Measurements from ENCODE around the gene ATP11C. TPM values are rescaled to one million over a fixed set of nuclear protein-coding genes. Genes with fewer than 3 reads are reported as not detected.
A peak's percentile ranks its signal among the peaks of the same experiment; 100 is the strongest.

Gene ATP11C
- polyA plus RNA-seq, 2 of the 4 experiments (the other 2 are of a cell fraction) = 16.4 to 34.3 TPM

DNA sequence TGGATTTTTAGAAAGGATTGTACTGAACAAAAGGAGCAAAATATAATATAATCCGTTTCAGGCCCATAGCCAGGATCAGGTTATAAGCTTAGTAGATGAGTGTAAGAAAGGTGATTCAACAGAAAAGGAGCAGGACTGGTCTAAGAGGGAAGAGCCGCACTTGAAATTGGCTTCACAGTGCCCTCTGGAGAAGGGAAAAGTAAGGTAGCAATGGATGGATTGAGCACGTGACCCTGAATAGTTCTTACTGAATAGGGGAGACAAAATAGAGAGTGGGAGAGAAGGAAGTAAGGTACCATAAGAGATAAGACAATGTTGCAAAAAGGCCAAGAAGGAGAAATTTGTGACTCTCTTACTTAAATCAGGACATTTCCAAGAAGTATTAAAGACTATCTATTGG, 16.9 kb upstream of the ATP11C start:
- ChIA-PET CTCF (no interaction called here), POLR2A (no interaction called here)
- Histone ChIP-seq H3K27ac (no peak overlapping the region), H3K4me1 (no peaks in the 10 kb centered on the region), H3K4me2 (no peak overlapping the region), H3K4me3 (no peak overlapping the region), H3K9me3 (no peaks in the 10 kb centered on the region)
- FAIRE-seq = no peak
- peak in 1 of 2 experiments; percentile 52; a peak in 2 of 6 replicates for ATAC-seq
- DNase-seq (ENCODE audit: low read depth in 1 of 2, low spot score in 1 of 2) = peak in 1 of 2 experiments; percentile 9
- 28% methylated on average over 3 of the region's 3 CpGs for WGBS (ENCODE audit: missing lambda C conversion rate)
- TF ChIP-seq CEBPB (IDR thresholded peaks at IDR 0.05) (no peak), SREBF2 (IDR thresholded peaks at IDR 0.05) (no peak)

DNA sequence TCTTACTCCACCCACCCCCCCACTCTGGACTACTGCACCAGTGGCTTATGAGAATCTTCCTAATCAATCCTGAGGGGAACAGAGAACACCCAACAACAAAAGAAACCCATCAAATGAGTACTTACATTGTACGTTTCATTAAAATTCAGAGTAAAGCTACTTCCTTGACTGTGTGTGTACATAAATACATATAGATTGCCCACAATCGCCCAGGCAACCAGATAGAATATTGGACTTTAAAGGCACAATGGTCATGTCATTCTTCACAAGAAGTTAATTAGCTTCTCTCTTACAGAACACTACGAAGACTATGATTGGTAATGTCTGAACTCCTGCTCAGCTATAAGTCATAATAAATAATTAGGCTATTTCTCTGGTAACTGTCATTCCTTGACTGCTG, 12.2 kb upstream of the ATP11C start:
- WGBS (ENCODE audit: missing lambda C conversion rate) = 10% methylated on average over 3 of the region's 3 CpGs
- Histone ChIP-seq H3K4me2 (no peak overlapping the region), H3K27ac (no peak overlapping the region), H3K4me1 (no peaks in the 10 kb centered on the region), H3K4me3 (no peak overlapping the region), H3K9me3 (no peaks in the 10 kb centered on the region)
- ATAC-seq = no peak
- no peak for FAIRE-seq
- ChIA-PET CTCF (no interaction called here), POLR2A (interaction anchor here (0.7 kb wide), 1 partner anchor 12 kb away, joined by 3 read pairs; no protein-coding TSS in a partner anchor)
- DNase-seq (ENCODE audit: low read depth in 1 of 2, low spot score in 1 of 2) = no peak
- TF ChIP-seq RAD21 (conservative IDR thresholded peaks at IDR 0.05 in 1 of 2, IDR thresholded peaks at IDR 0.05 in 1 of 2) (no peak), CBX2 (IDR thresholded peaks at IDR 0.05; ENCODE audit: borderline replicate concordance, low read depth) (no peak), NFE2L2 (conservative IDR thresholded peaks at IDR 0.05; ENCODE audit: low read length) (no peak)
- TF ChIP-seq, protein P1, sequence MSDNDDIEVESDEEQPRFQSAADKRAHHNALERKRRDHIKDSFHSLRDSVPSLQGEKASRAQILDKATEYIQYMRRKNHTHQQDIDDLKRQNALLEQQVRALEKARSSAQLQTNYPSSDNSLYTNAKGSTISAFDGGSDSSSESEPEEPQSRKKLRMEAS (IDR thresholded peaks at IDR 0.05) = no peak

DNA sequence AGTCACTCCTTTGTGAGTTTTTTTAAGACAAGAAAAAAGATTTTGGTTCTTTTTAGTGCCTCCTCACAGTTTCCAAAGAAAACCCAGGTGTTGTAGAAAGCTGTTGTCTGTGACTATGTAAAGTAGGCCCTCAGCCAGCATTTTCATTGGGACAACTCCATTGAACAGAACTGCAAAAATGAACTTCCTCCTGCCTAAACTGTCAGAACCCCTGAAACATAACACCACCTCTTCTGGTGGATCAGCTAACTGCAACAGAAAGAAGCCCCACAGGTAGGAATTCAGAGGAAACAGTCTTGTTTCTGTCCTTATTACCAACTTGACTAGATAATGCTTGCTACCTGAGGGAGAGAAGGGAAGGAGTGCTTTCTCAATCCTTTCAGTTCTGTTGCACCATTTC, 3.4 kb upstream of the ATP11C start:
- TF ChIP-seq EHF (CRISPR knock-in tag; IDR thresholded peaks at IDR 0.05) (no peak), GATA3 (IDR thresholded peaks at IDR 0.05; ENCODE audit: borderline replicate concordance) (no peak), RCOR1 (IDR thresholded peaks at IDR 0.05; ENCODE audit: low read depth, low read length) (no peak), KDM5A (IDR thresholded peaks at IDR 0.05) (no peak), TP53 (CRISPR knock-in tag; IDR thresholded peaks at IDR 0.05) (no peak), CEBPB (IDR thresholded peaks at IDR 0.05) (no peak), HOXB13 (CRISPR knock-in tag; IDR thresholded peaks at IDR 0.05; ENCODE audit: low read depth) (no peak), ZNF302 (CRISPR knock-in tag; IDR thresholded peaks at IDR 0.05) (no peak), RARB (CRISPR knock-in tag; IDR thresholded peaks at IDR 0.05) (no peak), RFX5 (IDR thresholded peaks at IDR 0.05) (no peak), CBX2 (IDR thresholded peaks at IDR 0.05; ENCODE audit: borderline replicate concordance, low read depth) (no peak)
- TF ChIP-seq, protein P2, sequence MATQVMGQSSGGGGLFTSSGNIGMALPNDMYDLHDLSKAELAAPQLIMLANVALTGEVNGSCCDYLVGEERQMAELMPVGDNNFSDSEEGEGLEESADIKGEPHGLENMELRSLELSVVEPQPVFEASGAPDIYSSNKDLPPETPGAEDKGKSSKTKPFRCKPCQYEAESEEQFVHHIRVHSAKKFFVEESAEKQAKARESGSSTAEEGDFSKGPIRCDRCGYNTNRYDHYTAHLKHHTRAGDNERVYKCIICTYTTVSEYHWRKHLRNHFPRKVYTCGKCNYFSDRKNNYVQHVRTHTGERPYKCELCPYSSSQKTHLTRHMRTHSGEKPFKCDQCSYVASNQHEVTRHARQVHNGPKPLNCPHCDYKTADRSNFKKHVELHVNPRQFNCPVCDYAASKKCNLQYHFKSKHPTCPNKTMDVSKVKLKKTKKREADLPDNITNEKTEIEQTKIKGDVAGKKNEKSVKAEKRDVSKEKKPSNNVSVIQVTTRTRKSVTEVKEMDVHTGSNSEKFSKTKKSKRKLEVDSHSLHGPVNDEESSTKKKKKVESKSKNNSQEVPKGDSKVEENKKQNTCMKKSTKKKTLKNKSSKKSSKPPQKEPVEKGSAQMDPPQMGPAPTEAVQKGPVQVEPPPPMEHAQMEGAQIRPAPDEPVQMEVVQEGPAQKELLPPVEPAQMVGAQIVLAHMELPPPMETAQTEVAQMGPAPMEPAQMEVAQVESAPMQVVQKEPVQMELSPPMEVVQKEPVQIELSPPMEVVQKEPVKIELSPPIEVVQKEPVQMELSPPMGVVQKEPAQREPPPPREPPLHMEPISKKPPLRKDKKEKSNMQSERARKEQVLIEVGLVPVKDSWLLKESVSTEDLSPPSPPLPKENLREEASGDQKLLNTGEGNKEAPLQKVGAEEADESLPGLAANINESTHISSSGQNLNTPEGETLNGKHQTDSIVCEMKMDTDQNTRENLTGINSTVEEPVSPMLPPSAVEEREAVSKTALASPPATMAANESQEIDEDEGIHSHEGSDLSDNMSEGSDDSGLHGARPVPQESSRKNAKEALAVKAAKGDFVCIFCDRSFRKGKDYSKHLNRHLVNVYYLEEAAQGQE (IDR thresholded peaks at IDR 0.05) = no peak
- H3K9me3 ChIP-seq = no peaks in the 10 kb centered on the region

DNA sequence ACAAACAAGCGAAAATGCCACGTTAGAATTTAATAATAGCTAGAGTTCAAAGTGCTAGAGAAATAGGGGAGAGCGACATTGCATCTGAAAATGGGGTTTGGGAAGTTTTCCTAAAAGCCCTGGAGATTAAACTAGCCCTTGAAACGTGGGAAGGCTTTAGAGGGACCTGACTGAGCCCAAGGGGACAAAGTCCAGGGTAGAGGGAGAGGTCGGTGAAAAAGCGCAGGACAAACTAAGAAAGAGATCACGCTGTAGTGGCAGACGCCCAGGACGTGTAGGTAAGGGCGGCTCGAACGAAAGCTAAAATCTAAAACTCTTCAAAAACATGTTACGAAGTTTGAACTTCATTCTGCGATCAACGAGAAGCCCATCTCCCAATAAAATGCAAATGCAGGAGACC, 1.1 kb upstream of the ATP11C start:
- TF ChIP-seq POLR2A (IDR thresholded peaks at IDR 0.05; ENCODE audit: low read length) = no peak
- TF ChIP-seq GATA3 (IDR thresholded peaks at IDR 0.05; ENCODE audit: borderline replicate concordance) = no peak
- TF ChIP-seq JUN (IDR thresholded peaks at IDR 0.05) = no peak
- no peak for TF ChIP-seq POLR2AphosphoS2 (conservative IDR thresholded peaks at IDR 0.05; ENCODE audit: low read length)
- TF ChIP-seq ZNF302 (CRISPR knock-in tag; IDR thresholded peaks at IDR 0.05) = no peak
- no peak for TF ChIP-seq ZFP36 (IDR thresholded peaks at IDR 0.05; ENCODE audit: borderline replicate concordance, partially characterized antibody)
- TF ChIP-seq, protein P3, sequence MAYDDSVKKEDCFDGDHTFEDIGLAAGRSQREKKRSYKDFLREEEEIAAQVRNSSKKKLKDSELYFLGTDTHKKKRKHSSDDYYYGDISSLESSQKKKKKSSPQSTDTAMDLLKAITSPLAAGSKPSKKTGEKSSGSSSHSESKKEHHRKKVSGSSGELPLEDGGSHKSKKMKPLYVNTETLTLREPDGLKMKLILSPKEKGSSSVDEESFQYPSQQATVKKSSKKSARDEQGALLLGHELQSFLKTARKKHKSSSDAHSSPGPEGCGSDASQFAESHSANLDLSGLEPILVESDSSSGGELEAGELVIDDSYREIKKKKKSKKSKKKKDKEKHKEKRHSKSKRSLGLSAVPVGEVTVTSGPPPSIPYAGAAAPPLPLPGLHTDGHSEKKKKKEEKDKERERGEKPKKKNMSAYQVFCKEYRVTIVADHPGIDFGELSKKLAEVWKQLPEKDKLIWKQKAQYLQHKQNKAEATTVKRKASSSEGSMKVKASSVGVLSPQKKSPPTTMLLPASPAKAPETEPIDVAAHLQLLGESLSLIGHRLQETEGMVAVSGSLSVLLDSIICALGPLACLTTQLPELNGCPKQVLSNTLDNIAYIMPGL (CRISPR knock-in tag; IDR thresholded peaks at IDR 0.05; ENCODE audit: borderline replicate concordance) = no peak
- TF ChIP-seq CHD4 (IDR thresholded peaks at IDR 0.05; ENCODE audit: borderline replicate concordance) = no peak
- no peak for TF ChIP-seq RARB (CRISPR knock-in tag; IDR thresholded peaks at IDR 0.05)
- no peak for TF ChIP-seq TFCP2L1 (CRISPR knock-in tag; IDR thresholded peaks at IDR 0.05)
- TF ChIP-seq, protein P1 (IDR thresholded peaks at IDR 0.05) = no peak
- TF ChIP-seq HEYL (CRISPR knock-in tag; IDR thresholded peaks at IDR 0.05) = no peak
- no peak for TF ChIP-seq FOXS1 (CRISPR knock-in tag; IDR thresholded peaks at IDR 0.05)
- FAIRE-seq (peak; percentile 51), ATAC-seq (no peak), DNase-seq (ENCODE audit: low read depth in 1 of 2, low spot score in 1 of 2) (peak; percentile 7 to 13)
- peak overlapping the region; percentile 88 to 99 for H3K27ac ChIP-seq
- ChIA-PET POLR2A (interaction anchor here (0.6 to 2.3 kb wide), 6 partner anchors 8 to 131 kb away, joined by 3 to 16 read pairs (median 3); no protein-coding TSS in a partner anchor), CTCF (interaction anchor here (0.7 to 1.2 kb wide), 2 partner anchors 9 to 20 kb away, joined by 3 read pairs; no protein-coding TSS in a partner anchor)
- WGBS (ENCODE audit: missing lambda C conversion rate) = 17% methylated on average over 15 of the region's 15 CpGs
- H3K9me3 ChIP-seq = no peaks in the 10 kb centered on the region
- H3K4me2 ChIP-seq = peak overlapping the region; percentile 93
- H3K4me1 ChIP-seq = no peaks in the 10 kb centered on the region
- H3K4me3 ChIP-seq = peak overlapping the region; percentile 85

More for the DNA sequence above, 3.4 kb upstream of the ATP11C start:
- ATAC-seq (no peak), DNase-seq (ENCODE audit: low read depth in 1 of 2, low spot score in 1 of 2) (peak; percentile 5 to 7), FAIRE-seq (no peak)
- H3K27ac ChIP-seq = no peak overlapping the region
- H3K4me3 ChIP-seq = no peak overlapping the region
- H3K4me1 ChIP-seq = no peaks in the 10 kb centered on the region
- no peak overlapping the region for H3K4me2 ChIP-seq
- ChIA-PET CTCF (interaction anchor here (0.8 to 1.3 kb wide), 3 partner anchors 34 to 145 kb away, joined by 3 to 4 read pairs (median 3); no protein-coding TSS in a partner anchor), POLR2A (no interaction called here)
